HEK293T (cell line): ENCODE measurements around the gene DPEP2.

Experiments
- ARNT ChIP-seq: fragments of 450-650 bp; IDR thresholded peaks from 2 replicates; pipeline ENCODE4 v1.6.1; 2017; ENCODE audit warnings: mild to moderate bottlenecking
- ELF4 ChIP-seq: fragments of 450-650 bp; IDR thresholded peaks from 2 replicates; pipeline ENCODE4 v1.6.1; 2017; ENCODE audit warnings: antibody characterized with exemption
- FOXA1 ChIP-seq: fragments of 450-650 bp; IDR thresholded peaks from 2 replicates; pipeline ENCODE4 v1.6.1; 2016; ENCODE audit warnings: mild to moderate bottlenecking
- FOXK2 ChIP-seq: fragments of 450-650 bp; IDR thresholded peaks from 2 replicates; pipeline ENCODE4 v1.6.1; 2016; ENCODE audit warnings: mild to moderate bottlenecking
- FOXM1 ChIP-seq: fragments of 450-650 bp; IDR thresholded peaks from 2 replicates; pipeline ENCODE4 v1.6.1; 2017; ENCODE audit warnings: mild to moderate bottlenecking, borderline replicate concordance
- HDGF ChIP-seq: fragments of 450-650 bp; IDR thresholded peaks from 2 replicates; pipeline ENCODE4 v1.6.1; 2017; ENCODE audit warnings: antibody characterized with exemption, borderline replicate concordance
- LEF1 ChIP-seq: fragments of 450-650 bp; IDR thresholded peaks from 2 replicates; pipeline ENCODE4 v1.6.1; 2017; ENCODE audit warnings: mild to moderate bottlenecking, borderline replicate concordance
- PKNOX1 ChIP-seq: fragments of 450-650 bp; IDR thresholded peaks from 2 replicates; pipeline ENCODE4 v1.6.1; 2016
- SP1 ChIP-seq: fragments of 450-650 bp; IDR thresholded peaks from 2 replicates; pipeline ENCODE4 v1.6.1; 2017
- SUZ12 ChIP-seq: fragments of 450-650 bp; IDR thresholded peaks from 2 replicates; pipeline ENCODE4 v1.6.1; 2016; ENCODE audit warnings: mild to moderate bottlenecking
- TARDBP ChIP-seq: fragments of 450-650 bp; IDR thresholded peaks from 2 replicates; pipeline ENCODE4 v1.6.1; 2016
- ZNF384 ChIP-seq: fragments of 450-650 bp; IDR thresholded peaks from 2 replicates; pipeline ENCODE4 v1.6.1; 2016

- TF ChIP-seq LEF1 (no peak), TARDBP (no peak), ELF4 (no peak), PKNOX1 (no peak), FOXA1 (no peak), HDGF (no peak), SP1 (no peak), ARNT (no peak), FOXK2 (no peak), FOXM1 (no peak), SUZ12 (no peak), ZNF384 (no peak)
Observed at GRCh38 chr16:68031951-68032350, 32.7 kb upstream of the DPEP2 start.
